Activated CD8-positive, alpha-beta memory T cell treated with anti-CD3 and anti-CD28 coated beads, Interleukin-2, amount 10 ng/mL, durations not matched to agents 7 days and 5 days (primary cell): Measurements from ENCODE around the gene KIF4A. TPM values are rescaled to one million over a fixed set of nuclear protein-coding genes. Genes with fewer than 3 reads are reported as not detected.
A peak's percentile ranks its signal among the peaks of the same experiment; 100 is the strongest.

ENCODE experiments used
- ATAC-seq: fragments of 150-1000 bp; cut with Tn5 transposase; one replicate; pipeline ENCODE4 v1.10.0; 2021; ENCODE audit warnings: moderate library complexity
- CTCF ChIA-PET: fragments of 350-600 bp; sonication (Branson Sonifier 250); formaldehyde crosslinking; loops from one replicate; lab custom pipeline; 2021; ENCODE audit warnings: antibody characterized with exemption; lab: Charles Lee
- DNase-seq: peaks from one replicate; pipeline ENCODE4 v3.0.0-alpha.2; 2020
- H3K27ac Mint-ChIP-seq: one replicate; pipeline ENCODE4 v1.8.0; 2021; ENCODE audit warnings: mild to moderate bottlenecking, mixed read lengths
- H3K27me3 Mint-ChIP-seq: one replicate; pipeline ENCODE4 v1.8.0; 2021; ENCODE audit warnings: mixed read lengths
- H3K36me3 Mint-ChIP-seq: one replicate; pipeline ENCODE4 v1.8.0; 2021; ENCODE audit warnings: mild to moderate bottlenecking, mixed read lengths
- H3K4me1 Mint-ChIP-seq: one replicate; pipeline ENCODE4 v1.8.0; 2021; ENCODE audit warnings: mixed read lengths
- H3K4me3 Mint-ChIP-seq: one replicate; pipeline ENCODE4 v1.8.0; 2021; ENCODE audit warnings: mild to moderate bottlenecking, moderate library complexity, mixed read lengths
- H3K9me3 Mint-ChIP-seq: one replicate; pipeline ENCODE4 v1.8.0; 2022; ENCODE audit warnings: low read depth, mixed read lengths
- total RNA-seq, 2 experiments: library from RNA; stranded (reverse); gene quantifications; one replicate each; pipeline ENCODE4 v1.2.3, GENCODE V29; 2021

The KIF4A gene
- total RNA-seq, 2 experiments from 2014 or later: 41.0 to 44.7 TPM

DNA sequence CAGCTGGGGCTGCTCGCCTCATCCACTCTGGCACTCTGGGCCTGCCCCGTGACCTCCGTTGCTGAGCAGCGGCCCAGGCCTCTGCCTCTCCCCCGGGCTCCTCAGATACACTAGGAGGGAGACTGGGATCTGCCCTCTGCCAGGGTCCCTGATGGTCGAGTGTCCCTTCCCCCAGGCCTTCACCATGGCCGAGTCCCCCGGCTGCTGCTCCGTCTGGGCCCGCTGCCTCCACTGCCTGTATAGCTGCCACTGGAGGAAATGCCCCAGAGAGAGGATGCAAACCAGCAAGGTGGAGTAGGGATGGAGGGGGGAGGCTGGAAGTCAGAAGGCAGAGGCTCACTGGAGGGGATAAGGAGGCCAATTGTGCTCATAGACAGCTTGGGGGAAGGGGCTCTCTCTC is 134.9 kb downstream of the KIF4A start:
- Mint-ChIP-seq H3K27ac (no peak overlapping the region), H3K27me3 (no peaks in the 10 kb centered on the region), H3K36me3 (peaks cover 1% of the 10 kb centered on the region), H3K4me3 (no peak overlapping the region), H3K4me1 (no peaks in the 10 kb centered on the region), H3K9me3 (no peaks in the 10 kb centered on the region)
- DNase-seq (no peak), ATAC-seq (no peak)
- CTCF ChIA-PET: no interaction called here

DNA sequence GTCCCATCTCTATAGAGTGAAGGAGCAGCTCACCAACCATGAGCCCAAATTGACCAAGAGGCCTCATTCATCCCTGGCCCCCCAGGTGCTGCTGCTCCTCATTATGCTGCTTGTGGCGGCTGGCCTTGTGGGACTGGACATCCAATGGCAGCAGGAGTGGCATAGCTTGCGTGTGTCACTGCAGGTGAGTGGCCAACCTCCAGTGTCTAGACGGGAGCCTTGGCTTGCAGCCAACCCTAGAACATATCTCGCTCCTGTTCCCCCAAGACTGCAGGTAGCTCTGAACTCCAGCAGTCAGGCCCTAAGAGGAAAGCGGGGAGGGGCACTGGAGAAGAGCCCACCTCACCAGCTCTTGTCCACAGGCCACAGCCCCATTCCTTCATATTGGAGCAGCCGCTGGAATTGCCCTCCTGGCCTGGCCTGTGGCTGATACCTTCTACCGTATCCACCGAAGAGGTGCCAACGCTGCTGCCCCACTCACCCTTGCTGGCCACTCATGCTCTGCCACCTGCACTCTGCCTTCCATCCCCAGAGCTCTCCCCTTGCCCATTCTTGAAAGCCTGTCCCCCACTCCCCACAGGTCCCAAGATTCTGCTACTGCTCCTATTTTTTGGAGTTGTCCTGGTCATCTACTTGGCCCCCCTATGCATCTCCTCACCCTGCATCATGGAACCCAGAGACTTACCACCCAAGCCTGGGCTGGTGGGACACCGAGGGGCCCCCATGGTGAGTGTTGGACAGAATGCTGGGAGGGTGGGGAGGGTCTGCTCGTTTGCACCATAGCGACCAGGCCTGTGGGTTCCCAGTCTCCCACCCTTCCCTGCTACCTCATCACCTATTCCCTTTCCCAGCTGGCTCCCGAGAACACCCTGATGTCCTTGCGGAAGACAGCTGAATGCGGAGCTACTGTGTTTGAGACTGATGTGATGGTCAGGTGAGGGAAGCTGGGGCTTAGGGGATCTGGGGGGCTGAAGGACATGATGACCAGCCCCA is 136.7 kb downstream of the KIF4A start:
- Mint-ChIP-seq H3K36me3 (no peaks in the 10 kb centered on the region), H3K4me3 (no peak overlapping the region), H3K4me1 (no peaks in the 10 kb centered on the region), H3K9me3 (no peaks in the 10 kb centered on the region), H3K27me3 (no peaks in the 10 kb centered on the region), H3K27ac (no peak overlapping the region)
- DNase-seq (no peak), ATAC-seq (no peak)
- CTCF ChIA-PET: no interaction called here

DNA sequence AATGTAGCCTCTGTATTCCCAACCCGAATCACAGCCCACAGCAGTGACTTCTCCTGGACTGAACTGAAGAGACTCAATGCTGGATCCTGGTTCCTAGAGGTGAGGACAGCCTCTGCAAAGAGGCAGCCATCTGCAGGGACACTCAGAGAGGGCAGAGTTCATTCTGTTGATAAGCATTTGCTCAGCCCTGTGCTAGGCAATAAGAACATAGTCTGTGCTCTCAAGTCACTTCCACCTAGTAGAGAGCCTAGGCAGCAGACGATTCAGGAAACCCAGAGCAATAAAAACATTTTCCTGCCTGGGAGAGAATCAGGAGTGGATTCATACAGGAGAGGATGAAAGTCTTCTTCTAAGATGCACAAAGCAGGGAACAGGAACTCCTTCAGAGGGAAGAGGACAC is 137.5 kb downstream of the KIF4A start:
- DNase-seq (no peak), ATAC-seq (no peak)
- no peak overlapping the region for H3K4me3 Mint-ChIP-seq
- CTCF ChIA-PET: no interaction called here
- H3K36me3 Mint-ChIP-seq: no peaks in the 10 kb centered on the region
- no peak overlapping the region for H3K27ac Mint-ChIP-seq
- no peaks in the 10 kb centered on the region for H3K4me1 Mint-ChIP-seq
- no peaks in the 10 kb centered on the region for H3K9me3 Mint-ChIP-seq
- no peaks in the 10 kb centered on the region for H3K27me3 Mint-ChIP-seq

DNA sequence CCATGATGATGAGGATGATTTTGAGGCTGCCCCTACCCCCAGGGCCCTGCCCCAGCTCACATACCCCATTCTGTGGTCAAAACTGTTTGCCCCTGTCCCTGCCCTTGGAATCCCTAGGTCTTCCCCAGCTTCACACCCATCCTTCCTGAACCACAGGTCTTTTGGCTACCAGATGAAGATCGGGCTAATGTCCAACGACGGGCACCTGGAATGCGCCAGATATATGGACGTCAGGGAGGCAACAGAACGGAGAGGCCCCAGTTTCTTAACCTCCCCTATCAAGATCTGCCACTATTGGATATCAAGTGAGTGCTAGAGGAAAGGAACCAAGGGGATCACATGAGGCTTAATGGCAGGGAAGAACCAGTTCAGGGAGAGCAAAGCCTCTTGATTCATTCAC is 139.9 kb downstream of the KIF4A start:
- H3K36me3 Mint-ChIP-seq: no peaks in the 10 kb centered on the region

DNA sequence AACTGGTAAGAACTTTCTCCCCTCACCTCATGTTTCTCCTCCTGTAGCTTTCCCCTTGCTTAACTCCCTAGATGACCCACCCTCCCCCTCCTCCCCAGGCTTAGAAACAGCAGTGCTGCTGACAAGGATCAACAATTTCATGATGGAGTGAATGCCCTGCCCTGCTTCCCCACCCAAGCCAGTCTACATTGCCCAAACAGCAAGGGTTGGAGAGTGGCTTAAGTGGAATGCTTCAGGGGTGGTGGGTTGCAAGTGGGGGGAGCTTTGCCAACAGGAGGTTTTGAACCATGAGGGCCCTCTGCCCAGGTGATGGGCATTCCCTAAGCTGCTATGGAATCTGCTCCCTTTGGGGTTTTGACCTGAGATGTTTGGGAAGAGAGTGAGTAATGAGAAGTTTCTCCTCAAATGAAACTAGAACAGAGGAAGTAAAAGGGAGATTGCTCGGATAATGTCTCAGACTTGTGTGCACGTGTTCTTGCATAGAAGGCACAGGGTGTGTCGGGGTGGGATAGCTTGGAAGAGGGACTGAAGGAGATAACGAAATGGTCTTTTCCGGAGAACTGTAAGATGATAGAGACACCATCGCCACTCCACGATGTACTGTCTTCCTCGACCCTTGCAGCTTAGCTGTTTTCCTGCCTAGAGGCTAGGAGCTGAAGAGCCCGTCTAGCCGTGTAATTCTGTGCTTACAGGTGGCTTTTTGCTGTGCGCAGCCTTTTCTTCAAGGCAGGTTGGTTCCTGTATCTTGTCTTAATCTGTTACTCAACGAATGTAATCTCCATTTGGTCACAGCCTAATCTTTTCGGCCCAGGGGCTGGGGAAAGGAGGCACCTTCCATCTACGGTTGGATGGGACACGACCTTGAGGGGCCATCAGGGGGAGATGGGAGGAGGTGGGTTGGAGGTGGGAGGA is 143.3 kb downstream of the KIF4A start:
- ATAC-seq: no peak

More for the DNA sequence above, 139.9 kb downstream of the KIF4A start:
- DNase-seq (no peak), ATAC-seq (no peak)
- Mint-ChIP-seq H3K4me3 (no peak overlapping the region), H3K27me3 (no peaks in the 10 kb centered on the region), H3K27ac (no peak overlapping the region), H3K9me3 (no peaks in the 10 kb centered on the region), H3K4me1 (peaks cover 7% of the 10 kb centered on the region)
- CTCF ChIA-PET: interaction anchor here (0.8 to 1.7 kb wide), 2 partner anchors 22 to 296 kb away, joined by 3 to 4 read pairs; partner anchors contain the start of gene IGBP1

DNA sequence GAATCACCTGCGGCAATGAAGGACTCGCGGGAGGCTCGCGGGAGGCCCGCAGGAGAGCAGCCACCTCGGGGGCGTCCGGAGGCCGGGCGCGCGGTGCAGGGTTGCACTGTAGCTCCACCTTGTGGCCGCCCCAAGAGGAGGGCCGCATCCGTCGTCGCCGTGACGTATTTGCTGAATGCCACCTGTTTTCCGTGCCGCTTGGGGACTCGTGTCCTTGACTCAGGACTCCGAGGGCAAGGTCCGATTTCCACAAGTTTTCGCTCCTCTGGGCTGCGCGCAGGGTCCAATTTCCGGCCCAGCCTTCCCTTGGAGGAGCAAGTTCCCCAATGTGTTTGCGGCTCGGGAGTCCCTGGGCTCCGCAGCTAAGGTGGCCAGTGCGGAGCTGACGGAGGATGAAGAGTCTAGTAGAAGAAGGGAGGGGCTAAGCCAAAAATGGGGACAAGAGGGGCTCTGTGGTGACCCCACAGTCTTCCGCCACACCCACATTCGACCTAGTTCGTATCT is 144.0 kb downstream of the KIF4A start:
- peak; percentile 82 for ATAC-seq
- peak overlapping the region; percentile 91 for H3K27ac Mint-ChIP-seq
- H3K4me1 Mint-ChIP-seq: peaks cover 37% of the 10 kb centered on the region
- H3K27me3 Mint-ChIP-seq: no peaks in the 10 kb centered on the region
- no peaks in the 10 kb centered on the region for H3K36me3 Mint-ChIP-seq
- peak; percentile 84 for DNase-seq
- H3K4me3 Mint-ChIP-seq: peak overlapping the region; percentile 88
- CTCF ChIA-PET: interaction anchor here (0.6 to 4.1 kb wide), 6 partner anchors 10 to 404 kb away, joined by 3 to 26 read pairs (median 6); partner anchors contain the start of gene IGBP1
- H3K9me3 Mint-ChIP-seq: no peaks in the 10 kb centered on the region

More for the DNA sequence above, 143.3 kb downstream of the KIF4A start:
- Mint-ChIP-seq H3K27me3 (no peaks in the 10 kb centered on the region), H3K4me3 (peak overlapping the region; percentile 88), H3K4me1 (peaks cover 30% of the 10 kb centered on the region), H3K36me3 (no peaks in the 10 kb centered on the region), H3K27ac (peak overlapping the region; percentile 91), H3K9me3 (no peaks in the 10 kb centered on the region)
- CTCF ChIA-PET: interaction anchor here (0.6 to 4.1 kb wide), 8 partner anchors 10 to 403 kb away, joined by 3 to 26 read pairs (median 4); partner anchors contain the start of genes GDPD2, IGBP1, KIF4A and PDZD11
- DNase-seq: no peak

DNA sequence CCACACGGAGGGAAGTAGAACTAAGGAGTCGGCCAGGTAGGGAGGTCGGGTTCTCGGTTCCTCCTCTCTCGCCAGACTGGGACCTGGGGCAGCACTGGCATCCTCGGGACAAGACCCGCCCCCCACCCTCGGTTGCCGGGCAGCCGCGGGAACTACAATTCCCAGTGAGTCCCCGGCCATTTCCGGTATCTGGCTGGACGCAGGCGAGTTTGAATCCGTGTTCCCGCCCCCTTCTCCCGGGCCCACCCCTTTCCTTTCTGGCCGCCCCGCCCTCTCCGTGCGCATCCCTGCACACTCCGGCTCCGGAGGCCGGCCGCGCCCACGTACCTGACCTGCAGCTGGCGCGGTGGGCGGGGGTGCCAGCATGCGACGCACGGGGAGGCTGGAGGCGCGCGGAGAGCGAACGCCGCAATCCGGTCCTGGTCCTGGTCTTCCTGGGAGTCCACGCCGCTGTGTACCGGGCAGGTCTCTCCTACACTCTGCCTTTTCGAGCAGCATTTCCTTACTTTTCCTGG is 144.5 kb downstream of the KIF4A start:
- CTCF ChIA-PET: interaction anchor here (1.4 to 4.1 kb wide), 5 partner anchors 17 to 405 kb away, joined by 4 to 26 read pairs (median 7); partner anchors contain the start of gene IGBP1
- H3K4me3 Mint-ChIP-seq: peak overlapping the region; percentile 88
- DNase-seq (peak; percentile 85), ATAC-seq (peak; percentile 70)
- no peaks in the 10 kb centered on the region for H3K36me3 Mint-ChIP-seq
- H3K27me3 Mint-ChIP-seq: no peaks in the 10 kb centered on the region
- peaks cover 41% of the 10 kb centered on the region for H3K4me1 Mint-ChIP-seq
- no peaks in the 10 kb centered on the region for H3K9me3 Mint-ChIP-seq
- H3K27ac Mint-ChIP-seq: peak overlapping the region; percentile 91

DNA sequence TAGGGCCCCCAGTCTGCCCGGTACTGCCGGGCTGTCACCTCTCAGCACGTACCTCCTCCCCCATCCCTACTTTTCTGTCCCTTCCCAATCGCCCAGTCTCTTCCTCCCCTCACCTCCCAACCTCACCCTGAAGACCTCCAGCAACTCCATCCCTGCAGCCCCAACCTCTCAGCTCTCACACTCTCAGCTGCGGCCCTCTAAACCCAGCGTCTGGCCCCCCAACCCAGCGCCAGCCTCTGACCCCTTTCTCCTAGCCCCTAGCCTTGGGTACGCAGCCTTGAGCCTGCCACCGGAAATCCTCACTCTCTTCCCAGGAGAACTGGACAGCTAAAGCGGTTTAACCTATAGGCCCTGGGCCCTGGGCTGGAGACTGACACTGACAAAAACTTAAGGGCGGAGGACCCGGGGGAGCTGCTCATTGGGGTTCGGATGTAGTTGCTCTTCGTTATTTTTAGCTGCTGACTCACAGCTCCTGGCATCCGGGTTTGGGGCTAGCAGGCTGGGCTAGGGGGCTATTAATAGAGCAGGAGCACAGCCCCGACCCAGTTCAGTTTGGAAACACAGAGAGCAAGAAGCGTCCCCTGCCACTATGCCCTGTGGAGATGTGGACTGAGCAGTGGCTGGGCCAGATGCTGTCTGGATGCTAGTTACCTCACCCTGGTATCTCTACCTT is 145.1 kb downstream of the KIF4A start:
- Mint-ChIP-seq H3K27ac (peak overlapping the region; percentile 77), H3K4me1 (peaks cover 45% of the 10 kb centered on the region), H3K36me3 (no peaks in the 10 kb centered on the region), H3K27me3 (no peaks in the 10 kb centered on the region), H3K9me3 (no peaks in the 10 kb centered on the region), H3K4me3 (peak overlapping the region; percentile 88)
- DNase-seq (peak; percentile 56), ATAC-seq (peak; percentile 24)
- CTCF ChIA-PET: interaction anchor here (1.3 to 4.1 kb wide), 7 partner anchors 16 to 536 kb away, joined by 3 to 26 read pairs (median 6); partner anchors contain the start of gene IGBP1

DNA sequence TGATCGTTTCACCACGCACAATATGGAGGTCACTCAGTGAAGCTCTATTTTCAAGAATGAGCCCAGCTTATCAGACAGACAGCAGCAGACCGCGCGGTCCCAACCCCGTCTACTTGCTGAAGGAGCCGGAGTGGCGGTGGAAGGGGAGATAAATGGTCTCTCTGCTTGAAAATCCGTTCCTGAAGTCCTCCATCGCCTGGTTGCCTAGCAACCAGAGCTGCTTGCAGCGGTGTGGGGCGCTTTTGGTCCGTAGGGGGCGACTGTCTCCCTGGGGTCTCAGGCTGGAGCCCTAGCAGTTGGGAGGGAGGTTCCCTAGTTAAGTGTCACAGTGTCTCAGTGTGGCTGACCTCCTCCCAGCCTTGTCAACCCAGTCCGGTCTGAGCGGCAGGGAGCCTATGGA is 146.4 kb downstream of the KIF4A start:
- no peaks in the 10 kb centered on the region for H3K9me3 Mint-ChIP-seq
- H3K4me1 Mint-ChIP-seq: peaks cover 48% of the 10 kb centered on the region
- ATAC-seq (no peak), DNase-seq (peak; percentile 49)
- H3K4me3 Mint-ChIP-seq: no peak overlapping the region
- CTCF ChIA-PET: interaction anchor here (1.4 to 4.1 kb wide), 4 partner anchors 15 to 143 kb away, joined by 4 to 26 read pairs (median 6); no protein-coding TSS in a partner anchor
- peaks cover 8% of the 10 kb centered on the region for H3K27me3 Mint-ChIP-seq
- no peak overlapping the region for H3K27ac Mint-ChIP-seq
- H3K36me3 Mint-ChIP-seq: no peaks in the 10 kb centered on the region

DNA sequence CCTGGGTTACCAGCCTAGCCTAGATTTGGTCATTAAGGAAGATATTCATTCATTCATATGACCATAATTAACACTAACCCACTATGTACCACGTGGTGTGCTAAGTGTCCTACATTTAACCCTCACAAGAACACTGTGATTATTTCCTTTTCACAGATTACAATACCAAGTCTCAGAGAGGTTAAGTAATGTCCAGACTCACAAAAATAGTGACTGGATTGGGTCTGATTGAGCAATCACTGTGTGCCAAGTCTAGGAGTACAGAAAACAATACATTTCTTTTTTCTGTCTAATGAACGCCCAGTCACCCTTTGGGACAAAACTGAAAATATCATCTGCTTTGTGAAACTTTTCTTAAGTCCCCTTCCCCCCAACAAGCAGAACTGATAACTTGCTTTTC is 147.1 kb downstream of the KIF4A start:
- H3K4me3 Mint-ChIP-seq: no peak overlapping the region
- H3K9me3 Mint-ChIP-seq: no peaks in the 10 kb centered on the region
- CTCF ChIA-PET: interaction anchor here (1.7 kb wide), 1 partner anchor 117 kb away, joined by 5 read pairs; no protein-coding TSS in a partner anchor
- H3K27ac Mint-ChIP-seq: no peak overlapping the region
- H3K36me3 Mint-ChIP-seq: no peaks in the 10 kb centered on the region
- ATAC-seq (no peak), DNase-seq (no peak)
- H3K4me1 Mint-ChIP-seq: peaks cover 48% of the 10 kb centered on the region
- H3K27me3 Mint-ChIP-seq: peaks cover 13% of the 10 kb centered on the region

DNA sequence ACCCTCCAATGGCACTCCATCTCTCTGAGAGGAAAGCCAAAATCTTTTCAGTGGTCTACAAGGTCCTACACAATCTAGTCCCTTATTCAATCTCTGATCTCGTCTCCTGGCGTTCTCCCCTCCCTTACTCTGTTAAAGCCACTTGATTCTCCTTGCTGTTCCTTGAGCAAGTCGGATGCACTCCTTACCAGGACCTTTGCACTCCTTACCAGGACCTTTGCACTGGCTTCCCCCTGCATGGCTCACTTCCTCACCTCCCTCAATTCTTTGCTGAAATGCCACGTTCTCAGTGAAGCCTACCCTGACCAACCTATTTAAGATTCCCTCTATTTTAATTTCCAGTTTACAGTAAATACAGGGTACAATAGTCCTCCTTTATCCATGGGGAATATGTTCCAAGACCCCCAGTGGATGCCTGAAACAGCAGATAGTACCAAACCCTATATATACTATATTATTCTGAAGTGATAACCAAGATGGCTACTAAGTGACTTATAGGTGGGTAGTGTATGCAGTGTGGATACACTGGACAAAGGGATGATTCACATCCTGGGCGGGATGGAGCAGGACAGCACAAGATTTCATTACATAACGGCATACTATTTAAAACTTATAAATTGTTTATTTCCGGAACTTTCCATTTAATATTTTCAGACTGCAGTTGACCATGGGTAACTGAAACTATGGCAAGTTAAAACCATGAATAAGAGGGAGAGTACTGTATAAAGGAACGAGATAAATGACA is 148.2 kb downstream of the KIF4A start:
- Mint-ChIP-seq H3K4me1 (peaks cover 47% of the 10 kb centered on the region), H3K9me3 (no peaks in the 10 kb centered on the region), H3K27me3 (peaks cover 23% of the 10 kb centered on the region), H3K4me3 (no peak overlapping the region), H3K27ac (no peak overlapping the region), H3K36me3 (no peaks in the 10 kb centered on the region)
- DNase-seq: no peak
- CTCF ChIA-PET: interaction anchor here (1.0 to 2.2 kb wide), 2 partner anchors 14 to 16 kb away, joined by 3 to 6 read pairs; no protein-coding TSS in a partner anchor
- no peak for ATAC-seq
